GM18499 (cell line): Measurements from ENCODE around the gene GCKR.

Experiments
- ATAC-seq: cut with Tn5 transposase; IDR thresholded peaks from one replicate; pipeline ENCODE4 v1.9.1; 2021; ENCODE audit warnings: moderate number of reproducible peaks; ENCODE audit not compliant: insufficient read depth, unreplicated experiment

Gene GCKR

DNA sequence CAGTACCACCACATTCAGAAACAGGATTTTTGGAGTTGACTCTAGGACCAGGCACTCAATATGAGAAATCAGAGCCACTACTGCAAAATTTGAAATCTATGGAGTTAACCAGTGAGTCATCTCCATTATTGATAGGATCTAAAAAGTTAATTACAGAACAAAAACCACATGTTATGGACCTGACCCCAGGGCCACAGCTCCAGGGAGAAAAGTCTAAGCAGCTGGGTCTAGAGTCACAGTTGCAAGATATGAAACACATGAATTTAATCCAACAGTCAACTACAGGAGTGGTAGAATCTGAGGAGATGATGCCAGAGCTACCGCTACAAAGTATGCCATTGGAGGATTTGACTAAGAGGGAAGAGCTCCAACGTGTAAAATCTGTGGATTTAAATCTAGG, 72.8 kb downstream of the GCKR start:
- ATAC-seq: no peak

DNA sequence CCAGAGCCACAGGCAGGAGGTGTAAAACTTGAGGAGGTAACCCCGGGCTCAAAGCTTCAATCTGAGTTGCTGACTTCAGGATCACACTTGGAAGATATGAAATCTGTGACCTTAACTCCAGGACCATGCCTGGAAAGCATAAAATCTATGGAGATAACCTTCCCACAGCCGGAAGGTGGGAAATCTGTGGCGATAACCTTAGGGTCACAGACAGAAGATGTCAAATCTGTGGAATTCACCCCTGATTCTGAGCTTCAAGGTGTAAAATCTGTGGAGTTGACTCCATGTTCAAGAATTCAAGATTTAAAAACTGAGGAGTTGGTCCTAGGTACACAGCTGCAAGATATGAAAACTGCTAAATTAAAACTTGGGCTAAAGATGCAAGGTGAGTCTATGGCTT, 74.6 kb downstream of the GCKR start:
- ATAC-seq: no peak

DNA sequence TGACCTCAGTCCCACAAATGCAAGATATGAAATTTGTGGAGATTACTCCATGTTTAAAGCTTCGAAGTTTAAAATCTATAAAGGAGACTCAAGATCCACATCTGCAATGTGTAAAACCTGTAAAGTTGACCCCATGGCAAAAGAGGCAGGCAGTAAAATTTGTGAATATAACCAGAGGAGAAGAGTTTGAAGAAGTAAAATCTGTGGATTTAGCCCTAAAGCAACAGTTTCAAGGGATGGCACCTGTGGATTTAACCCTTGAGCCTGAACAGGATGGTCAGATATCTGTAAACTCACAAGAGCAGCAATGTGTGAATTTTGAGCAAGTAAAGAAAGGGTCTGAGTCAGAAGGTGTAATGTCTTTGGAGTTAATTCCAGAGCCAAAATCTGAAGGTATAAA, 75.0 kb downstream of the GCKR start:
- ATAC-seq: no peak

DNA sequence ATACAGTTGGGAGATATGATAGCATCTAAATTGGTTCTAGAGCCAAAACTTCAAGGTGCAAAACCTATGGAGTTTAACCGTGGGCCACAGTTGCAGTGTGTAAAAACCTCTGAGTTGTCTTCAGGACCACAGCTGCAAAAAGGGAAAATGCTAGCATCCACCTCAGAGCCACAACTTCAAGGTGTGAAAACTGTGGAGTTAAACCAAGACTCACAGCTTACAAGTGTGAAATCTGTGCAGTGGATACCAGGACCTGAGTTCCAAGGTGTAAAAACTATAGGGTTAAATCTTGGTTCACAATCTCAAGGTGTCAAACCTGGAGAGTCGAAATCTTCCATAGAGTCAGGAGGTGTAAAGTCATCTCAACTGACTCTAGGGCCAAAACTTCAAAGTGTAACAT, 75.8 kb downstream of the GCKR start:
- ATAC-seq: no peak

DNA sequence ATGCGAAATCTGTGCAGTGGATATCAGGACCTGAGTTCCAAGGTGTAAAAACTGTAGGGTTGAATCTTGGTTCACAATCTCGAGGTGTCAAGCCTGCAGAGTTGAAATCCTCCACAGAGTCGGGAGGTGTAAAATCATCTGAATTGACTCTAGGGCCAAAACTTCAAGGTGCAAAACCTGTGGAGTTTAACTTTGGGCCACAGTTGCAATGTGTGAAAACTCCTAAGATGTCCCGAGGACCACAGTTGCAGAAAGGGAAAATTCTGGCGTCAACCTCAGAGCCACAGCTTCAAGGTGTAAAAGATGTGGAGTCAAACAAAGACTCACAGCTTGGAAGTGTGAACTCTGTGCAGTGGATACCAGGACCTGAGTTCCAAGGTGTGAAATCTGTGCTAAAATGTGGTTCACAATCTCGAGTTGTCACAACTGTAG, 76.4 kb downstream of the GCKR start:
- no peak for ATAC-seq
